ENCODE data around the gene FAM180A.

The FAM180A gene

DNA sequence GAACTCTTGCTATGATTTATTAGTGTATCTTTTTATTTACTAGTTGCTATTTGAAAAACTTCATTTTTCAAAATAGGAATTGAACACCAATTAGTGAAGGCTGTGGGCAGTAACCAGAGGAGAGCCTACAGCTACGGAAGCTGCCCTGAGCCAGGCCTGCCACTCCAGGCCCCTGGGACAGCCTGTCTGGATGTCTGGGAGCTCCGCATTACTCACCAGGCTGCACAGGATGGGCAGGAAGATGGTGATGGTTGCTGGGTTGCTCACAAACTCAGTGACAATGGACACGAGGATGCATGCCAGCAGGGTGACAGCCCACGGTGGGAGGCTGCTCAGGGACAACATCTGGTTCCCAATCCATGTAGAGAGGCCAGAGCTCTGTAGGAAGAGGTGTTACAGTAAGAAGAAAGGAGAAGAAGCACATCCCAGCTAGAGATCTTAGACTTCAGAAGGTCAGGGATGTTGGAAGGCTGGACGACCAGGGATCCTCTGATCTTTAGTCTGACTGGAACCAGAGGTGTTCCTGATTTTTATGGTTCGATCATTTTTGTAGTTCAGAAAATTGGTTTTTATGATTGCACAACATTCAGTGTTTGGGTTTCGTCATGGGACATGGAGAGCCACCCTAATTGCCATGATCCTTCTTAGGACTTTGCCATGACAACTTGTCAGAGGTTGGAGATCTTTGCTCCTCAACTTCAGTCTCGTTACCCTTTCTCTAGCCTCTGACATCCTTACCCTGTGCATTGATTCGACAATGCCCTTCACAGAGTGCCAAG, 63.1 kb downstream of the FAM180A start:
- TF ChIP-seq, protein P1, sequence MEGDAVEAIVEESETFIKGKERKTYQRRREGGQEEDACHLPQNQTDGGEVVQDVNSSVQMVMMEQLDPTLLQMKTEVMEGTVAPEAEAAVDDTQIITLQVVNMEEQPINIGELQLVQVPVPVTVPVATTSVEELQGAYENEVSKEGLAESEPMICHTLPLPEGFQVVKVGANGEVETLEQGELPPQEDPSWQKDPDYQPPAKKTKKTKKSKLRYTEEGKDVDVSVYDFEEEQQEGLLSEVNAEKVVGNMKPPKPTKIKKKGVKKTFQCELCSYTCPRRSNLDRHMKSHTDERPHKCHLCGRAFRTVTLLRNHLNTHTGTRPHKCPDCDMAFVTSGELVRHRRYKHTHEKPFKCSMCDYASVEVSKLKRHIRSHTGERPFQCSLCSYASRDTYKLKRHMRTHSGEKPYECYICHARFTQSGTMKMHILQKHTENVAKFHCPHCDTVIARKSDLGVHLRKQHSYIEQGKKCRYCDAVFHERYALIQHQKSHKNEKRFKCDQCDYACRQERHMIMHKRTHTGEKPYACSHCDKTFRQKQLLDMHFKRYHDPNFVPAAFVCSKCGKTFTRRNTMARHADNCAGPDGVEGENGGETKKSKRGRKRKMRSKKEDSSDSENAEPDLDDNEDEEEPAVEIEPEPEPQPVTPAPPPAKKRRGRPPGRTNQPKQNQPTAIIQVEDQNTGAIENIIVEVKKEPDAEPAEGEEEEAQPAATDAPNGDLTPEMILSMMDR (IDR thresholded peaks at IDR 0.05; ENCODE audit: insufficient read depth, low read length) = no peak
- TF ChIP-seq GABPA (IDR thresholded peaks at IDR 0.05; ENCODE audit: low read depth) (no peak), SPI1 (IDR thresholded peaks at IDR 0.05; ENCODE audit: borderline replicate concordance, low read depth) (no peak), POLR2AphosphoS5 (IDR thresholded peaks at IDR 0.05; ENCODE audit: low read depth) (no peak)
- TF ChIP-seq, protein P2, sequence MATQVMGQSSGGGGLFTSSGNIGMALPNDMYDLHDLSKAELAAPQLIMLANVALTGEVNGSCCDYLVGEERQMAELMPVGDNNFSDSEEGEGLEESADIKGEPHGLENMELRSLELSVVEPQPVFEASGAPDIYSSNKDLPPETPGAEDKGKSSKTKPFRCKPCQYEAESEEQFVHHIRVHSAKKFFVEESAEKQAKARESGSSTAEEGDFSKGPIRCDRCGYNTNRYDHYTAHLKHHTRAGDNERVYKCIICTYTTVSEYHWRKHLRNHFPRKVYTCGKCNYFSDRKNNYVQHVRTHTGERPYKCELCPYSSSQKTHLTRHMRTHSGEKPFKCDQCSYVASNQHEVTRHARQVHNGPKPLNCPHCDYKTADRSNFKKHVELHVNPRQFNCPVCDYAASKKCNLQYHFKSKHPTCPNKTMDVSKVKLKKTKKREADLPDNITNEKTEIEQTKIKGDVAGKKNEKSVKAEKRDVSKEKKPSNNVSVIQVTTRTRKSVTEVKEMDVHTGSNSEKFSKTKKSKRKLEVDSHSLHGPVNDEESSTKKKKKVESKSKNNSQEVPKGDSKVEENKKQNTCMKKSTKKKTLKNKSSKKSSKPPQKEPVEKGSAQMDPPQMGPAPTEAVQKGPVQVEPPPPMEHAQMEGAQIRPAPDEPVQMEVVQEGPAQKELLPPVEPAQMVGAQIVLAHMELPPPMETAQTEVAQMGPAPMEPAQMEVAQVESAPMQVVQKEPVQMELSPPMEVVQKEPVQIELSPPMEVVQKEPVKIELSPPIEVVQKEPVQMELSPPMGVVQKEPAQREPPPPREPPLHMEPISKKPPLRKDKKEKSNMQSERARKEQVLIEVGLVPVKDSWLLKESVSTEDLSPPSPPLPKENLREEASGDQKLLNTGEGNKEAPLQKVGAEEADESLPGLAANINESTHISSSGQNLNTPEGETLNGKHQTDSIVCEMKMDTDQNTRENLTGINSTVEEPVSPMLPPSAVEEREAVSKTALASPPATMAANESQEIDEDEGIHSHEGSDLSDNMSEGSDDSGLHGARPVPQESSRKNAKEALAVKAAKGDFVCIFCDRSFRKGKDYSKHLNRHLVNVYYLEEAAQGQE (IDR thresholded peaks at IDR 0.05; ENCODE audit: insufficient replicate concordance, low read depth) = no peak
- no peak for DNase-seq (ENCODE audit: low read depth in 1 of 2, low spot score in 1 of 2)
- H3K27me3 ChIP-seq (ENCODE audit: insufficient read depth, poor library complexity, severe bottlenecking) = no peaks in the 10 kb centered on the region
- no peak overlapping the region for H3K27ac ChIP-seq (replicated peaks)
- no peak overlapping the region for H3K4me3 ChIP-seq (replicated peaks; ENCODE audit: insufficient read depth, low read length)

DNA sequence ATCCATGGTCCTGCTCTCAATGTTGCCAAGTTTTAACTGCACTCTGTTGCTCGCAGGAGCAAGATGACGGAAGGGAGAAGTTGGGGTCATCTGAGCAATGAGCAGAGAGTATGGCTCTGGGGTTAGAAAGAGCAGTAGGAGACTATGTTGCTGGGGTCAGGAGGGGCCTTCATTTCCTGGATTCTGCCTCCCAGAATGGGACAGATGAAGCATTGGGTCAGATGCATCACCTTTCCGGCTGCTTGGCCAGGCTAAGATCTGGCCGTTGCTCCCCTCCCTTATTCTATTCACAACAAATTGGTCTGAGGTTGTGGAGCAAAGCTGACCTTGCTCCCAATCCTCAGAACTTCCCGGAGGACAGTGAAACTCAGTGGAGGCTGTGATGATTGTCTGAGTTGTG, 63.9 kb downstream of the FAM180A start:
- no peak for DNase-seq (ENCODE audit: low read depth in 1 of 2, low spot score in 1 of 2)
- Histone ChIP-seq H3K27me3 (ENCODE audit: insufficient read depth, poor library complexity, severe bottlenecking) (no peaks in the 10 kb centered on the region), H3K4me3 (replicated peaks; ENCODE audit: insufficient read depth, low read length) (no peak overlapping the region), H3K27ac (replicated peaks) (no peak overlapping the region)
- TF ChIP-seq, protein P2 (IDR thresholded peaks at IDR 0.05; ENCODE audit: insufficient replicate concordance, low read depth) = no peak
- TF ChIP-seq GABPA (IDR thresholded peaks at IDR 0.05; ENCODE audit: low read depth) = no peak
- no peak for TF ChIP-seq SPI1 (IDR thresholded peaks at IDR 0.05; ENCODE audit: borderline replicate concordance, low read depth)
- TF ChIP-seq, protein P1 (IDR thresholded peaks at IDR 0.05; ENCODE audit: insufficient read depth, low read length) = no peak

DNA sequence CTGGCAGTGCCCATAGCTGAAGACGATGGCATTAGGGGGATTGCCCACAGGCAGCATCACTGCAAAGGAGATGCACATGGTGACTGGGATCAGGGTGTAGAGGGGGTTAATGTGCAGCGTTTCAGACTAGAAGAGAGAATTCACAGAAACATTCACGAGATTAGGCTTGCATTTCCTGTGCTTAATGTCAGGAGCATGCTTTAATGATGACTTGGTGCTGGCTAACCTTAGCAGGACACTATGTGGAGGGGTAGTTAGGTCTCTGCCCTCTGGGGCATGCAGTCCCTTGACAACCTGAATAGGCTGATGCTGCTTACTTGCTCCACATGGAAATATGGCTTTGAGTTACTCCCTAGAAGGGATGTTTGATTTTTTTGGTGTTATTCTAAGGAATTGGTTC, 64.5 kb downstream of the FAM180A start:
- Histone ChIP-seq H3K4me3 (replicated peaks; ENCODE audit: insufficient read depth, low read length) (no peak overlapping the region), H3K27ac (replicated peaks) (no peak overlapping the region), H3K27me3 (ENCODE audit: insufficient read depth, poor library complexity, severe bottlenecking) (no peaks in the 10 kb centered on the region)
- DNase-seq (ENCODE audit: low read depth in 1 of 2, low spot score in 1 of 2) = no peak
- TF ChIP-seq GABPA (IDR thresholded peaks at IDR 0.05; ENCODE audit: low read depth) (no peak), SPI1 (IDR thresholded peaks at IDR 0.05; ENCODE audit: borderline replicate concordance, low read depth) (no peak), POLR2AphosphoS5 (IDR thresholded peaks at IDR 0.05; ENCODE audit: low read depth) (no peak)
- TF ChIP-seq, protein P1 (IDR thresholded peaks at IDR 0.05; ENCODE audit: insufficient read depth, low read length) = no peak
- TF ChIP-seq, protein P2 (IDR thresholded peaks at IDR 0.05; ENCODE audit: insufficient replicate concordance, low read depth) = no peak

Data from HL-60 (cell line).